Measurements from ENCODE around the gene GAGE13. TPM values are rescaled to one million over a fixed set of nuclear protein-coding genes. Genes with fewer than 3 reads are reported as not detected.
"Not testable (repeated sequence)": the region's sequence is repeated elsewhere in the genome, so short reads cannot be mapped to it uniquely, and the experiment has no call there.

GAGE13 gene
- total RNA-seq, 1 experiment from 2014 or later = not detected

DNA sequence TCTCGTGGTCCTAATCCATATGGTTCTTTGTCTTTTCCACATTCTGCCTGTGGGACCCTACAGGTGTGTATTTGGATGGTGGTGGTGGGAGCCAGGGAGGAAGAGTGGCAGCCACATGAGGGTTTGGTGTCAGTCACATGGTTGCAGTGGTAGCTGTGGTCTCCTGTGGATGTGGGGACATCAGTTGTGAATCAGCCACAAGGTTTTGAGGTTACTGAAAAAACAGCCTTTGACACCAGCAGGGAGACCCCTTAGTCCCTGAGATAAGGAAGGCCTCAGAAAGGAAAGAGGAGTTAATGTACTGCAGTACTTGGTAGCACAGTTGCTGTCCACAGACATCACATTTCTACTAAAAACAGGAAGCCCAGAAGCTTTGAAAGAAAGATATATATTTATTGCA lies 43.7 kb upstream of the GAGE13 start:
- H3K27ac Mint-ChIP-seq (ENCODE audit: low read depth, unreplicated experiment) = no peak overlapping the region
- no peaks in the 10 kb centered on the region for H3K9me3 Mint-ChIP-seq (ENCODE audit: unreplicated experiment)

DNA sequence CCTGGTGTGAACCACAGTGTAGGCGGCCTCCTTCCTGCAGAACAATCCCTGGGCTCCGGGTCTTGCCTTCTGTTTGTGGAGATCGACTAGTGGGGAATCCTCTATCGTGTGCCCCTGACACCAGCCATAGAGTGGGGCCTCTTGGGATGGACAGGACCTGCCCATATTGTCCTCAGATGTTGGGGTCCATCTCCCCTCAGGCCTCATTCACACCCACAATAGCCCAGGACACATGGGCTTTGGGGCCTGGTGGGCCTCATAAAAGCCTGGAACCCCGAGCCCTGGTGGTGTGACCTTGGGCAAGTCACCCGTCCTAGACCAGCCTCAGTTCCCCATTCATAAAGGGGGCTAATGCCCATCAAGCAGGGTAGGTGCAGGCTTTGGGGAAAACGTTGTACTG lies 41.2 kb upstream of the GAGE13 start:
- no peaks in the 10 kb centered on the region for H3K9me3 Mint-ChIP-seq (ENCODE audit: unreplicated experiment)
- POLR2A ChIA-PET = no interaction called here
- no peaks in the 10 kb centered on the region for H3K36me3 Mint-ChIP-seq (ENCODE audit: insufficient read depth, unreplicated experiment)

More for the DNA sequence above, 43.7 kb upstream of the GAGE13 start:
- Mint-ChIP-seq H3K4me3 (ENCODE audit: unreplicated experiment) (no peak overlapping the region), H3K27me3 (ENCODE audit: insufficient read depth, unreplicated experiment) (no peaks in the 10 kb centered on the region), H3K4me1 (ENCODE audit: insufficient read depth, unreplicated experiment) (no peaks in the 10 kb centered on the region), H3K36me3 (ENCODE audit: insufficient read depth, unreplicated experiment) (no peaks in the 10 kb centered on the region)
- DNase-seq (ENCODE audit: unreplicated experiment) = no peak
- no TSS peak for BruUV-seq (replicated peaks)
- TF ChIP-seq, protein P1, sequence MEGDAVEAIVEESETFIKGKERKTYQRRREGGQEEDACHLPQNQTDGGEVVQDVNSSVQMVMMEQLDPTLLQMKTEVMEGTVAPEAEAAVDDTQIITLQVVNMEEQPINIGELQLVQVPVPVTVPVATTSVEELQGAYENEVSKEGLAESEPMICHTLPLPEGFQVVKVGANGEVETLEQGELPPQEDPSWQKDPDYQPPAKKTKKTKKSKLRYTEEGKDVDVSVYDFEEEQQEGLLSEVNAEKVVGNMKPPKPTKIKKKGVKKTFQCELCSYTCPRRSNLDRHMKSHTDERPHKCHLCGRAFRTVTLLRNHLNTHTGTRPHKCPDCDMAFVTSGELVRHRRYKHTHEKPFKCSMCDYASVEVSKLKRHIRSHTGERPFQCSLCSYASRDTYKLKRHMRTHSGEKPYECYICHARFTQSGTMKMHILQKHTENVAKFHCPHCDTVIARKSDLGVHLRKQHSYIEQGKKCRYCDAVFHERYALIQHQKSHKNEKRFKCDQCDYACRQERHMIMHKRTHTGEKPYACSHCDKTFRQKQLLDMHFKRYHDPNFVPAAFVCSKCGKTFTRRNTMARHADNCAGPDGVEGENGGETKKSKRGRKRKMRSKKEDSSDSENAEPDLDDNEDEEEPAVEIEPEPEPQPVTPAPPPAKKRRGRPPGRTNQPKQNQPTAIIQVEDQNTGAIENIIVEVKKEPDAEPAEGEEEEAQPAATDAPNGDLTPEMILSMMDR (IDR thresholded peaks at IDR 0.05; ENCODE audit: unreplicated experiment) = no peak
- ChIA-PET POLR2A (no interaction called here), CTCF (interaction anchor here (0.6 to 0.7 kb wide), 2 partner anchors 490 to 1021 kb away, joined by 3 to 4 read pairs; no protein-coding TSS in a partner anchor)
- intact Hi-C loops (cut with micrococcal nuclease) = no loop called here

DNA sequence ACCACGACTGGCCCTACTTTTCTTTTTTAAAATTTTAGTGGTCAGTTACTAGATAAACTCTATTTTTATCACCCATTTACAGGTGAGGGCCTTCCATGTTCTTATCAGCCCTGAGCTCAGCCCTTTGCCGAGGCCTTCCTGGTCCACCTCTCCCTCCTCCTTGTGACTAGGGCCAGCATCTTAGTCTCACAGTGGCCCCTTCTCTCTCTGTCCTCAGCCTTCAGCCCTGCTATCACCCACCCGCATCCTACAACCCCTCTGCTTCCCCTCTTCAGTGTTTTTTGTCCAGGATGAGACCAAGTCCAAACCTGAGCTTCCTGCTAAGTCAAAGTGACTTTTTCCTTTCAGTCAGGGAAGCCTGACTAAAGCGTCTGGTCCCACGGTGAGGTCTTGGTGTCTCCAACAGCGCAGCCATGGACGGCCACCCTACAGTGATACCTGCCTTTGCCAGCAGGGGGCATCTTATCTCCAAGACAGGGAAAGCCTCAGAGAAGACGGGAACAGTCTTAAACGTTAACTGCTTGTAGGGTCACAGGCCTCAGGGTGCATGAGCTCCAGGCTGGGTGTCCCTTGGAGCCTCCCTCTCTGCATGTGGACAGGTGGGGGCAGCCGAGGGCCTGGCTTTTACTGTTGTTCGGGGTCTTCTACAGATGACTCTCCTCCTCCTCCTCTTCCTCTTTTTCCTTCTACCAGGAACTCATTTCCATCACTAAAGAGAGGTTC lies 39.6 kb upstream of the GAGE13 start:
- no peaks in the 10 kb centered on the region for H3K36me3 Mint-ChIP-seq (ENCODE audit: insufficient read depth, unreplicated experiment)
- H3K4me3 Mint-ChIP-seq (ENCODE audit: unreplicated experiment) = no peak overlapping the region
- H3K27ac Mint-ChIP-seq (ENCODE audit: low read depth, unreplicated experiment) = no peak overlapping the region
- DNase-seq (ENCODE audit: unreplicated experiment) = peak; percentile 57
- CTCF ChIA-PET = interaction anchor here (0.6 to 1.7 kb wide), 9 partner anchors 17 to 547 kb away, joined by 3 to 5 read pairs (median 3); no protein-coding TSS in a partner anchor
- no peaks in the 10 kb centered on the region for H3K4me1 Mint-ChIP-seq (ENCODE audit: insufficient read depth, unreplicated experiment)
- TF ChIP-seq, protein P1 (IDR thresholded peaks at IDR 0.05; ENCODE audit: unreplicated experiment) = peak; percentile 52
- no peaks in the 10 kb centered on the region for H3K9me3 Mint-ChIP-seq (ENCODE audit: unreplicated experiment)
- intact Hi-C loops (cut with micrococcal nuclease) = loop anchor here (1.0 to 5.0 kb wide), 2 partner anchors 463 to 546 kb away; no protein-coding TSS in a partner anchor
- no TSS peak for BruUV-seq (replicated peaks)
- POLR2A ChIA-PET = no interaction called here
- peaks cover 13% of the 10 kb centered on the region for H3K27me3 Mint-ChIP-seq (ENCODE audit: insufficient read depth, unreplicated experiment)

More for the DNA sequence above, 41.2 kb upstream of the GAGE13 start:
- no TSS peak for BruUV-seq (replicated peaks)
- intact Hi-C loops (cut with micrococcal nuclease) = loop anchor here (5.0 kb wide), 1 partner anchor 547 kb away; no protein-coding TSS in a partner anchor
- Mint-ChIP-seq H3K27me3 (ENCODE audit: insufficient read depth, unreplicated experiment) (no peaks in the 10 kb centered on the region), H3K27ac (ENCODE audit: low read depth, unreplicated experiment) (no peak overlapping the region), H3K4me1 (ENCODE audit: insufficient read depth, unreplicated experiment) (no peaks in the 10 kb centered on the region), H3K4me3 (ENCODE audit: unreplicated experiment) (no peak overlapping the region)
- TF ChIP-seq, protein P1 (IDR thresholded peaks at IDR 0.05; ENCODE audit: unreplicated experiment) = no peak
- DNase-seq (ENCODE audit: unreplicated experiment) = no peak
- CTCF ChIA-PET = no interaction called here

DNA sequence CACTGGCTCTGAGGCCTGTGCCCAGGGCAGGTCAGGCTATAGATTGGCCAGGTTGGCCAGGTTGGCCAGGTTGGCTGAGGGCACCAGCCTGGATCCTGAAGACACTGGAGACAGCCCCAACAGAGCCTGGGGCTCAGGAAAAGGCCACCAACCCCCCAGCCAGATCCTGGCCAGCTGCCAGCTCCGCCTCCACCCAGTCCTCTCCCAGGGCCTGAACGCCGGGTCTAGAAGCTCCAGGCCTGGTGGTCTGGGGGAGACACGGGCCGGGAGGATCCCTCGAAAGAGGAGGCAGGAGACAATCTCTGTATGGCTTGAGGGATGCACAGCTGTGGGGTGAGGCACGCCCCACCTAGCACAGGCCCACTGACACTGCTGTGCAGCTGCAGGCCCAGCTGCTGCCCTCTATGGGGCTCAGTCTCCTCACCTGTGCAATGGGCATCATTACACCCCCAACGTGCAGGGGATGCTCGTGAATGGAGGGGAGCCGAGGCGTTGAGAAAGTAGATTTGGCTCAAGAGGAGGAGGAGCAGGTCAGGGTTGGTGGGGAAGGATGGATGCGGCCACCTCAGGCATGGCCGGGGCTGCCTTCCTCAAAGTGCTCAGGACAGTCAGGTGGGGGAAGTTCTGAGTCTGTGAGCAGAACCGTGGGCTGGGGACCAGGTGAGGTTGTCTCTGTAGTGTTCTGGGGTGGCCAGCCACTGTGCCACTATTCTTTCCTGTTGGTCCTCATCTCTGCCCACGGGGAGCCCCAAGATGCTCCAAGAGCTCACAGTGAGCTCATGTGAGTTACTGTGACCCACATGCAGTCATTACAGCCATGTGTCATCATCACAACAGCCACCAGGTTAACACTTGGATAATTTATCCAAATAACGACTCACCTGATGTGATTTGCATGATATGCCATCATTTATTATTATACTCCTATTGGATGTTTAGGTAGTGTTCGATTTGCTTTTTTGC lies 38.7 kb upstream of the GAGE13 start:
- Mint-ChIP-seq H3K4me3 (ENCODE audit: unreplicated experiment) (no peak overlapping the region), H3K9me3 (ENCODE audit: unreplicated experiment) (no peaks in the 10 kb centered on the region), H3K27ac (ENCODE audit: low read depth, unreplicated experiment) (no peak overlapping the region), H3K27me3 (ENCODE audit: insufficient read depth, unreplicated experiment) (peaks cover 18% of the 10 kb centered on the region), H3K4me1 (ENCODE audit: insufficient read depth, unreplicated experiment) (no peaks in the 10 kb centered on the region), H3K36me3 (ENCODE audit: insufficient read depth, unreplicated experiment) (no peaks in the 10 kb centered on the region)
- intact Hi-C loops (cut with micrococcal nuclease) = loop anchor here (1.0 to 5.0 kb wide), 2 partner anchors 462 to 545 kb away; no protein-coding TSS in a partner anchor
- TF ChIP-seq, protein P1 (IDR thresholded peaks at IDR 0.05; ENCODE audit: unreplicated experiment) = no peak
- ChIA-PET POLR2A (no interaction called here), CTCF (interaction anchor here (1.3 to 1.7 kb wide), 2 partner anchors 464 to 547 kb away, joined by 3 to 5 read pairs; no protein-coding TSS in a partner anchor)
- BruUV-seq (replicated peaks) = no TSS peak
- no peak for DNase-seq (ENCODE audit: unreplicated experiment)

DNA sequence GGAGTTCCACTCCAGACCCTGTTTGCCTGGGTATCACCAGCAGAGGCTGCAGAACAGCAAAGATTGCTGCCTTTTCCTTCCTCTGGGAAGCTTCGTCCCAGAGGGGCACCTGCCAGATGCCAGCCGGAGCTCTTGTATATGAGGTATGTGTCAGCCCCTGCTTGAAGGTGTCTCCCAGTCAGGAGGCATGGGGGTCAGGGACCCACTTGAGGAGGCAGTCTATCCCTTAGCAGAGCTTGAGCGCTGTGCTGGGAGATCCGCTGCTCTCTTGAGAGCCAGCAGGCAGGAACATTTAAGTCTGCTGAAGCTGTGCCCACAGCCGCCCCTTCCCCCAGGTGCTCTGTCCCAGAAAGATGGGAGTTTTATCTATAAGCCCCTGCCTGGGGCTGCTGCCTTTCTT lies 32.1 kb upstream of the GAGE13 start:
- H3K4me1 Mint-ChIP-seq (ENCODE audit: insufficient read depth, unreplicated experiment); POLR2A ChIA-PET; BruUV-seq (replicated peaks); H3K4me3 Mint-ChIP-seq (ENCODE audit: unreplicated experiment); H3K36me3 Mint-ChIP-seq (ENCODE audit: insufficient read depth, unreplicated experiment); CTCF ChIA-PET; H3K27ac Mint-ChIP-seq (ENCODE audit: low read depth, unreplicated experiment); intact Hi-C loops (cut with micrococcal nuclease); DNase-seq (ENCODE audit: unreplicated experiment); H3K9me3 Mint-ChIP-seq (ENCODE audit: unreplicated experiment): not testable (repeated sequence)
- H3K27me3 Mint-ChIP-seq (ENCODE audit: insufficient read depth, unreplicated experiment) = peaks cover 45% of the 10 kb centered on the region
